NCI-H2171 (cell line): ENCODE data around the gene MAGEA8.
"Not testable (repeated sequence)": the region's sequence is repeated elsewhere in the genome, so short reads cannot be mapped to it uniquely, and the experiment has no call there.

Source experiments
- DNase-seq: peaks from one replicate; lab custom pipeline; 2025; lab: John Stamatoyannopoulos, UW

MAGEA8 gene

GRCh38 chrX:149881081-149881711 lies at the start of gene MAGEA8:
Gene MAGEA8 (plus strand): TSS chrX:149881183. CDS start chrX:149884273, 3,090 bp downstream.
- DNase-seq: no peak

GRCh38 chrX:149831473-149831872 lies 49.5 kb upstream of the MAGEA8 start:
- DNase-seq: no peak

- not testable (repeated sequence) for DNase-seq
These were observed 44.3 kb upstream of the MAGEA8 start for GRCh38 chrX:149836728-149837127.

GRCh38 chrX:149837167-149837566 lies 43.8 kb upstream of the MAGEA8 start:
- DNase-seq: no peak

GRCh38 chrX:149837639-149838038 lies 43.3 kb upstream of the MAGEA8 start:
- DNase-seq: no peak

GRCh38 chrX:149841929-149842328 lies 39.1 kb upstream of the MAGEA8 start:
- no peak for DNase-seq

- no peak for DNase-seq
These were observed 35.6 kb upstream of the MAGEA8 start for GRCh38 chrX:149845385-149845784.

GRCh38 chrX:149846789-149847188 lies 34.2 kb upstream of the MAGEA8 start:
- no peak for DNase-seq

GRCh38 chrX:149848855-149849254 lies 32.1 kb upstream of the MAGEA8 start:
- no peak for DNase-seq

GRCh38 chrX:149849787-149850186 lies 31.2 kb upstream of the MAGEA8 start:
- DNase-seq: no peak

GRCh38 chrX:149851864-149852263 lies 29.1 kb upstream of the MAGEA8 start:
- no peak for DNase-seq

GRCh38 chrX:149853925-149854324 lies 27.1 kb upstream of the MAGEA8 start:
- DNase-seq: no peak

GRCh38 chrX:149858592-149858991 lies 22.4 kb upstream of the MAGEA8 start:
- no peak for DNase-seq

GRCh38 chrX:149860445-149860844 lies 20.5 kb upstream of the MAGEA8 start:
- no peak for DNase-seq

- DNase-seq: no peak
These were observed 15.6 kb upstream of the MAGEA8 start for GRCh38 chrX:149865390-149865789.

GRCh38 chrX:149867488-149867887 lies 13.5 kb upstream of the MAGEA8 start:
- DNase-seq: no peak

GRCh38 chrX:149870840-149871239 lies 10.1 kb upstream of the MAGEA8 start:
- no peak for DNase-seq

GRCh38 chrX:149871433-149871832 lies 9.6 kb upstream of the MAGEA8 start:
- no peak for DNase-seq

- DNase-seq: no peak
These were observed 9.0 kb upstream of the MAGEA8 start for GRCh38 chrX:149871940-149872339.

GRCh38 chrX:149877157-149877556 lies 3.8 kb upstream of the MAGEA8 start:
- DNase-seq: no peak

- DNase-seq: no peak
These were observed 3.3 kb upstream of the MAGEA8 start for GRCh38 chrX:149877636-149878035.

- DNase-seq: not testable (repeated sequence)
These were observed 9.8 kb downstream of the MAGEA8 start for GRCh38 chrX:149890828-149891227.

- DNase-seq: no peak
These were observed 17.6 kb downstream of the MAGEA8 start for GRCh38 chrX:149898554-149898953.
